RKO (cell line): ENCODE data around the gene FLT1.

Experiments
- DNase-seq: peaks from one replicate; pipeline ENCODE4 v3.0.0-alpha.2; 2016; ENCODE audit warnings: low spot score

The FLT1 gene, protein sequence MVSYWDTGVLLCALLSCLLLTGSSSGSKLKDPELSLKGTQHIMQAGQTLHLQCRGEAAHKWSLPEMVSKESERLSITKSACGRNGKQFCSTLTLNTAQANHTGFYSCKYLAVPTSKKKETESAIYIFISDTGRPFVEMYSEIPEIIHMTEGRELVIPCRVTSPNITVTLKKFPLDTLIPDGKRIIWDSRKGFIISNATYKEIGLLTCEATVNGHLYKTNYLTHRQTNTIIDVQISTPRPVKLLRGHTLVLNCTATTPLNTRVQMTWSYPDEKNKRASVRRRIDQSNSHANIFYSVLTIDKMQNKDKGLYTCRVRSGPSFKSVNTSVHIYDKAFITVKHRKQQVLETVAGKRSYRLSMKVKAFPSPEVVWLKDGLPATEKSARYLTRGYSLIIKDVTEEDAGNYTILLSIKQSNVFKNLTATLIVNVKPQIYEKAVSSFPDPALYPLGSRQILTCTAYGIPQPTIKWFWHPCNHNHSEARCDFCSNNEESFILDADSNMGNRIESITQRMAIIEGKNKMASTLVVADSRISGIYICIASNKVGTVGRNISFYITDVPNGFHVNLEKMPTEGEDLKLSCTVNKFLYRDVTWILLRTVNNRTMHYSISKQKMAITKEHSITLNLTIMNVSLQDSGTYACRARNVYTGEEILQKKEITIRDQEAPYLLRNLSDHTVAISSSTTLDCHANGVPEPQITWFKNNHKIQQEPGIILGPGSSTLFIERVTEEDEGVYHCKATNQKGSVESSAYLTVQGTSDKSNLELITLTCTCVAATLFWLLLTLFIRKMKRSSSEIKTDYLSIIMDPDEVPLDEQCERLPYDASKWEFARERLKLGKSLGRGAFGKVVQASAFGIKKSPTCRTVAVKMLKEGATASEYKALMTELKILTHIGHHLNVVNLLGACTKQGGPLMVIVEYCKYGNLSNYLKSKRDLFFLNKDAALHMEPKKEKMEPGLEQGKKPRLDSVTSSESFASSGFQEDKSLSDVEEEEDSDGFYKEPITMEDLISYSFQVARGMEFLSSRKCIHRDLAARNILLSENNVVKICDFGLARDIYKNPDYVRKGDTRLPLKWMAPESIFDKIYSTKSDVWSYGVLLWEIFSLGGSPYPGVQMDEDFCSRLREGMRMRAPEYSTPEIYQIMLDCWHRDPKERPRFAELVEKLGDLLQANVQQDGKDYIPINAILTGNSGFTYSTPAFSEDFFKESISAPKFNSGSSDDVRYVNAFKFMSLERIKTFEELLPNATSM (N-terminal part only)

DNA sequence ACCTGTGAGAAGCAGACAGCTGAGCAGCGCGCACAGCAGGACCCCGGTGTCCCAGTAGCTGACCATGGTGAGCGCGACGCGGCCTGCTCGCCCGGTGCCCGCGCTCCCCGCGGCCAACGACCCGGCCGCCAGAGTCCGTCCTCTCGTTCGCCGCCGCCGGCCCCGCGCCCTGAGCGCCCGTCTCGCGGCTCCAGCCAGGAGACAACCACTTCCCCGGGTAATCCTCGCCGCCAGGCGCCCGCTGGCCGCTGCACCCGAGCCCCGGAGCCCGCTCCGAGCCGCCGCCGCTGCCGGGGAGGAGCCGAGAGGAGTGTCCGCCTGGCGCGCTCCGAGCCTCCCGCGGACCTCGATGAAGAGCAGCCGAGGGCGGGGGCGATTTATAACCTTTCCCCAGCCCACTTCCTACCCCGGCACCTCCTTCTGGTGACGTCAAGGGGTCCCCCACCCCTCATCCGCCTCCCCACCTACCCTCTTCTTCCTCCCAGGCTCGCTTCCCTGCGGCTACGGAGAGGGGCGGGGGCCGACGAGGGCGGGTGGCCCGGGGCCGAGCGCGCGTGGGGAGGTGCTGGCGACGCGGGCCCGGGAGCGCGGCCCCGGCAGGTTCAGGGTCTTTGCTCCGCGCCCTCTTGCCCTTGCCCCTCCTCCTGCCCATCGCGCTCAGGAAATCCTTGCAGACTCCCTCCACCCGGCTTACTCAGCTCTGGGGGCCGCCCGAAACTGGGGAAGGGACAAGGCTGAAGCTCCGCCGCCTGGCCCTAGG, at the start of gene FLT1:
Gene FLT1 (minus strand): TSS at position 351 of the 760 bp plus-strand sequence. CDS start 285 bp downstream, at position 66.
- DNase-seq = no peak

DNA sequence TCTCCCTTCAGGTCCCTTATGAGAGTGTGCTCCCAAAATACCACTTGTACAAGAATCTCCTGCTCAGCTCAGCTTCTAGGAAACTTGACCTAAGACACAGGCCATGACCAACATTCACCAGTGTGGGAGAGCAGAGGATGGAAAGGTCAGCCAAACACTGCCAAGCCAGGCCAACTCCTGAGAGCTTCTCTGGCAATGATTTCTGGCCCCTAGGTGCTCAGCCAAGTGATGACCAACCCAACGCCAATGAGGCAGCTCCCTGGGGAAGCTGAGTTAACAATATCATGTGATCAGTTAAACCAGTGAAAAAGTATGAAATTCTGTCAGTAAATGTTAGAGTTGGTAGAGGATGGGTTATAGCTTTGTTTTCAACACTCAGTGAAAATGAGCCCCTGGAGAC, 49.1 kb upstream of the FLT1 start:
- no peak for DNase-seq

DNA sequence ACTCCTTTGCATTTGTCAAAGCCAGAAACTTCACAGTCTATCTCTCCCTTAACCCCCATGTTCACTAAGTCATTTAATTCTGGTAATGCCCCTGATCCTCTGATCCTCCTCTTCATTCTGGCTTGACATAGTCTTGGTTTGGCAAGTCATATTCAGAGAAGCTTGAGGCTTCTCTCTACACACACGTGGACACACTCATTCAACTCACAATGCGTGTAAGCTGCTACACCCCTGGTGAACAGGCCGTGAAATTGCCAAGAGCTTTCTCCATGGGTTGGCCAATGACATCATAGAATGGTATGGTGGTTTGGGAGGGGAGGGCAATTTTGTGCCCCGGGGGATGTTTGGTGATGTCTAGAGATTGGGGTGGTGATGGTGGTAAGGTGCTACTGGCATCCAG, 47.9 kb upstream of the FLT1 start:
- no peak for DNase-seq

DNA sequence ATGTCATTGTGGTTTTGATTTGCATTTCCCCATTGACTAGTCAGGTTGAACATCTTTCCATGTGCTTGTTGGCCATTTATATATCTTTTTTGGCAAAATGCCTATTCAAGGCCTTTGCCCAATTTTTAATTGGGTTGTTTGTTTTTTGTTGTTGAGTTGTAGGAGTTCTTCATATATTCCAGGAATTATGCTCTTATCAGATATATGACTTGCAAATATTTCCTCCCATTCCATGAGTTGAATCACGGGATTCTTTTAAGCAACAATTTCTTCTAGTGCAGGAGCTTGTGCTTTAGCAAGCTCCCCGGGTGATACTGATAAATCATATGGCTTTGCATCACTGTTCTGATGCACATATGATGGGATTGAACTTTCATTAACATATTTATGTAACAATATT, 47.0 kb upstream of the FLT1 start:
- no peak for DNase-seq

DNA sequence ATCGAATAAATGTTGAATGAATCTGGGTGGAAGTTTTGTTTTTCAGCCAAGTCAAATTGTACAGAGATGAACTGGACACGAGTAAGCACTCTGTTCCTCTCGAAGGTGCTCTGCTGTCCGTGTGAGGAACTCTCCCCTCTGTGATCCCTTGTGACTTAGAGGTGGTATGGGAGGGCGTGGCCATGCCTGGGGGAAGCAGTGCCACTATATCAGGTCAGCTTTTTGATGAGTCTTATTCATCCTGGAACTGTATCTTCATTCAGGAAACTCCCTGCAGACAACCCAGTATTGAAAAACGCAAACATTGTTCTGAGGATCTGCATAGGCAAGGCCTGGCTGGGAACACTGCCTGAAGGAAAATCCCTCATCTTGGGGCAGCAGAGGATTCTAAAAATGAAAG, 45.7 kb upstream of the FLT1 start:
- DNase-seq = no peak

DNA sequence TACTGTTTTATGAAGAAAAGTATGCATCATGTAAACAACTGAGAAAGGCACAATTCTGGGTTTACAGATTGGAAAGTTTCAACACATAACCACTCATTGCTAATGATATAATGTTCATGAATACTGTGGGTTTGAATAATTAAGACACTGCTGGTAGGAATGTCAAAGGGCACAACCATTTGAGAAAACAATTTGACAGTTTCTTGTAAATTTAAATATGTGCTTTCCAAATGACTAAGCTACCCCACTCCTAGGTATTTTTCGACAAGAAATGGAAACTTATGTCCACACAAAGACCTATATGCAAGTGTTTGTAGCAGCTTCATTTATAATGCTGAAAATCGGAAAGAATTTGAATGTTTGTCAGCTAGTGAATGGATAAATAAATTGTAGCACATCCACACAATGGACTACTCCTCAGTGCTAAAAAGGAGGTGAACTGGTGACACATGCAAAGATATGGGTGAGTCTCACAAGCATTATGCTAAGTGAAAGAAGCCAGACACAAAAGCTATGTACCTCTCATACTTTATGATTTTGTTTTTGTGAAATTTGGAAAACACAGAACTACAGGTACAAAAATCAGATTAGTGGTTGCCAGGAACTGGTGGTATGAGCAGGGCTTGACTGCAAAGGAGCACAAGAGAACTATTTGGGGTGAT, 44.8 kb upstream of the FLT1 start:
- DNase-seq = no peak

DNA sequence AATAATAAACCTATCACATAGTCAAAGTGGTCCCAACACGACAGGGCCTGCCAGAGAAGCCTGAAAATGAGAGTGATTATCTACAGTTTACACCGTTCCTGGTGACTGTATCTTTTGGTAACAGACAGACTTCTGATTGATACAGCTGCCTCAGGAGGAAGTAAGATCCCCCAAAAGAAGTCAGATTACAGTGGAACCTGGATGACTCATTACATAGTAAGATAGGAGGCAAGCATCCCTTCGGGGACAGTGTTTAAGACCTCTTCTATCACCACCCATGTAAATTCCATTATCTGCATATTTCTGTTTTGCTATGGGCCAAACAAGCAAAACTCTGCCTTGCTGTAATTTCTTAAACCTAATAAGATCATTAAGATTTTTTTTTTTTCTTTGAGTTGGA, 44.0 kb upstream of the FLT1 start:
- no peak for DNase-seq

DNA sequence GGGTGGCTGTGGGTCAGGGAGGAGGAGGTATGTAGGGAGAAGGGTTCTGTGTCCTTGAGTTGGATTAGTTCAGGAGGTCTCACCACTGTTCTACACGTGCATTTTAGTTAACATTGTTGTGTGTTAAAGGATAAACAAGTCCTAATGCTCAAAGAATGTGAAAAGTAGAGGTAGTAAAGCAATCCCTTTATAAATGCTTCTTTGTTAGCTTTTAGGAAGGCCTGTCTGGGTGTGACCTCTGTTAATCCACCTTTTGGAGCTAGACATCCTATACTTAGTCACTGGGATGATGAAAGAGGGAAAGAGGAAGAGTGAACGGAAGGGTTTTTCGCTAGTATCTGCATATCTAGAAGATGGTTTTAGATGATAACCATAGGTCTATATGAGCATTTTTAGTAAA, 42.2 kb upstream of the FLT1 start:
- DNase-seq = no peak

DNA sequence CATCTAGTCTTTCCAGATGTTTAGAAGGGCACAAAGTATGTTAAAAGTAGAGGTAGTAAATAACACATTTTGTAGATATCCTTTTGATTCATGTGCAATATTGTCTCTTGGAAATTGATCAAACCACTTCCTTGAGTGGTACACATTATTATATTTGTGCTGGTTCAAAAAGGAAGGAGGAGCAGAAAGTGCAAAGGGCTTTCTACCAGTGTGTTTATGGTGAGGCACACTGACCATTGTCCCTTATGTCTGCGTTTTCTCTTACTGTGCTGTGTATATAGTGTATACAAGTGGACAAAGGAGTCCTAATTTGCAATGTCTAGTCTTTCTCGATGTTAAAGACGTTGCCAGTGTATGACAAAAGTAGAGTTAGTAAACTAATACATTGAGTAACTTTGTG, 41.4 kb upstream of the FLT1 start:
- no peak for DNase-seq

DNA sequence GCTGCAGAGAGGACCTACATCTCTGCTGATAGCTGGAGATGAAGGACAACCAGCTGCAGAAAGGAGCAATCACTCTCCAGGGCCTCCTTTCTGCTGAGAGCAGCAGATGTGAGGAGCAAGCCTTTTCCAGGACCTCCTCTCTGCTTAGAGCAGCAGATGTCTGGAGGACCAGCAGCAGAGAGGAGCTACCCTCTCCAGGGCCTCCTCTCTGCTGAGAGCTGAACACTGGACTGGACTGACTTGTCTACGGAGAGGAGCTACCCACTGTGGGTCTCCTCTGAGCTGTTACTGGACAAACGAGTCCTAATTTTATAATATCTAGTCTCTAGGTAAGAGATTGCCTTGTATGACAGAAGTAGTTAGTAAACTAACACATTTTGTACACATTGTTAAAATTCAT, 40.8 kb upstream of the FLT1 start:
- no peak for DNase-seq

DNA sequence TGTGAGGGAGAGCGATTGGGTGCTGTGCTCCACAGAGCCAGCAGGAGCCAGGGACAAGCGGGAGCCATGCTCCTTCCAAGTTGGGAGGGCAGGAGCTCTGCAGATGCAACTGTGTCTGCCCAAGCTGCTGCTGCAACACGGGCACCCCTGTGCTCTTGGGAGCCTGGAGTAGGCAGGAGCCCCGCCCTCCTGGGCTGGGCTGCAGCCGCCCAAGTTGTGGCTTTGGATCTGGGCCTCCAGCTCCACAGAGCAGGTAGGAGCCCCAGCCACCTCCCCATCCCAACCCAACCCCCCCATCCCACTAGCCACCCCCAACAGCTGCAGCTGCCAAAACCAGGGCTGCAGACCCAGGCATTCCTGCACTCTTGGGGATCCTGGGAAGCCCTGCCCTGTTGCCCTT, 39.9 kb upstream of the FLT1 start:
- no peak for DNase-seq

DNA sequence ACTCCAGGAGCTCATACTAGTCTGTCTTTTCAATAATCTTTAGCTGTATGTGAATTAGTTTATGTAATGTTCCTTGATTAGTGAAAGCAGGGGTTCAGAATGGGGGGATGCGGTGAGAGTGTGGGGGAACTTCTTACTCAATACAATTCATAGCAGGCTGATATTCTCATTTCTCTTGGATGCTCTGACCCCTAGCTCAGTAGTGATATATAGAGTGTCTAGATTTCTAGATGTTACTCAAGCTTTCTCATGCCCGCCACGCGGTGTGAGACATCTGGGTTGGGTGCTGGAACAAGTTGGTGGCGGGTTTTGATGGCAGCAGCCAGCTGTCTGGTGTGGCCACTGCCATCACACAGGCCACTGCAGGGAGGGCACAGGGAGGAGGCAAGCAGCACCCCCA, 39.3 kb upstream of the FLT1 start:
- no peak for DNase-seq

DNA sequence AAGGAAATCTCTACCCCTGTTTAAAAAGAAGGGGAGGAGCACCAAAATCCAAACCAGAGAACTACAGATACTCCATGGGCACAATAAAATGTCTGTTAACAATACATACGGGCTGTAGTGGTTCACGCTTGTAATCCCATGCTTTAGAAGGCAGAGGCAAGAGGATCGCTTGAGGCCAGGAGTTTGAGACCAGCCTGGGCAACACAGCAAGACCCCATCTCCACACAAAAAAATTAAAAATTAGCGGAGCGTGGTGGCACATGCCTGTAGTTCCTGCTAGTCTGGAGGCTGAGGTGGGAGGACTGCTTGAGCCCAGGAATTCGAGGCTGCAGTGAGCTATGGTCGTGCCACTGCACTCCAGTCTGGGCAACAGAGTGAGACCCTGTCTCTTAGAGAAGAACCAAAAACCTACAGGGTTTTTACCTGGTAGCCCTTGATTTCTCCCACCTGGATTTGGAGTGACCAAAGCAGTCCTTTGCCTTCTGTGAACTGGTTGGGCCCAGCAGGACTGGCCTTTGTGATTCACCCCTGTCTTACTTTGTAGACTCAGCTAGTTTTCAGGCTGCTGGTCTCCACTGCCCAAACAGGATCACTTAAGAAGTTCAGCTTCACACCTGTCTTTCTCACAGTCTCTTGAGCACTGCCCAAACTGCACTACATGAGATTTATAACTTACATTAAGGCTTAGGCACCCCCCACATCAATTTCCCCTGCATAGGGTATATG, 38.7 kb upstream of the FLT1 start:
- DNase-seq = no peak

DNA sequence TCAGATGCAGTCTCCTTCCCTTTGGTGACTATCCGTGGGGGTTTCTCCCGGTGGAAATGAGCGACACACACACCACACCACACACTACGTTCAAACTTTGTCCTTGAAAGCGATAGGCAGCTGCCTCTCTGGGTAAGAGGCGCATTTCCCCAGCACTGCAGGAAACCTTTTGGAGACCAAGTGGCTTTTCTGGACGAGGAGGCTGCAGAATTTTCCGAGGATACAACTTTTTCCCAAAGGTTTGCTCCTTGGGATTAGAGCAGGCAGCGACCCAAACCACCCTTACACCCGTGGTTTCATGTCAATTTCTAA, 38.2 kb upstream of the FLT1 start:
- no peak for DNase-seq

DNA sequence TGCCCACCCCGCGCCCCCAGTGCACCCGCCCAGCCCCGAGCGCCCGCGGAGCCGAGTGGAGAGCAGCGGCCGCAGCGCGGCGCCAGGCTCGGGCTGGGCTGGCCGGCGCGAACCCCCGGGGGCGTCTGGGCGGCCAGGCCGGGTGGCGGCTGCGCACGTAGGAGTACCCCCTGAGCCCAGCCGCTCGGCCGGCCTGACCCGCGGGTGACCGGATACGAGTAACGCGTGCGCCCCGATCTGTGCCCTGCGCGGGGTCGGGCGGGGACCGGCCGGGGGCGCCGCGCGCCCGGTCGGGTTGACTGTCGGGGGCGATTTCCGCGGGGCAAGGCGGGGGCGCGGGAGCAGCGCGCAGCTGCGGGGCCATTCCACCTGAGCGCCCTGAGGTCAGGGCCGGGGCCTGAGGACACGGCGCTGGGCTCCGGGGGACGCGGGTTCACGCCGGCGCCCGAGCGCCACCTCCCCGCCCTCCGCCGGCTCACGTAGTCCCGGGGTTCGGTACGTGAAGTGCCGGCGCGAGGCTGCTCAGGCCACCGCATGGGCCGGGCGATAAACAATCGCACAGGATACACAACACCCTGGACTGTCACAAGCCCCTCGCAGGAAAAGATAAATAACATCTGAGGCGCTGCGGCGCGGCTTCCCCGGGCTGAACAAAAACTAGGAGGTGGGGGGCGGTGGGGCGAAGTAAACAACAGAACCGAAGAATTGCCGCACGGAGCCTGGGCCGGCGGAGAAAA, 37.6 kb upstream of the FLT1 start:
- no peak for DNase-seq

DNA sequence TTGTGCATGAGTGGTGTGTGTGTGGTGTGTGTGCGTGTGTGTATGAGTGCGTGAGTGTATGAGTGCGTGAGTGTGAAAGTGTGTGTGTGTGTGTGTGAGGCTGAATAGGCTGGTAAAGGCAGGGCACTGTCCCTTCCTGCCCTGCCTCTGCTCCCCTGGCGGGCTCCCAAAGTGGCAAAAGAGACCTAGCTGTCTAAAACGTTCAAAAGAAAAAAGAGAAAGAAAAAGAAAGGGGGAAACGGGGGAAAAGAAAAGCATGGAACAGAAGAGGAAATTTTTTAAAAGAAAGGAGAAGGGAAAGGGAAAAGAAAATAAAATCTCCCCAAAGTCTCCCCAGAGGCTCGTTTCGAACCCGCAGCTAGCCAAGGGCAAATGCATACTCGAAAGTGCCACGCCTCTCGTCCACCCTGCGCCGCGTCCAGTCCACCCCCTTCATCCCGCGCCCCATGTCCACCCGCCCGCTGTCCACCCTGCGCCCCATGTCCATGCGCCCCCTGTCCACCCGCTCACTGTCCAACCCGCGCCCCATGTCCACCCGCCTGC, 37.0 kb upstream of the FLT1 start:
- DNase-seq = no peak

DNA sequence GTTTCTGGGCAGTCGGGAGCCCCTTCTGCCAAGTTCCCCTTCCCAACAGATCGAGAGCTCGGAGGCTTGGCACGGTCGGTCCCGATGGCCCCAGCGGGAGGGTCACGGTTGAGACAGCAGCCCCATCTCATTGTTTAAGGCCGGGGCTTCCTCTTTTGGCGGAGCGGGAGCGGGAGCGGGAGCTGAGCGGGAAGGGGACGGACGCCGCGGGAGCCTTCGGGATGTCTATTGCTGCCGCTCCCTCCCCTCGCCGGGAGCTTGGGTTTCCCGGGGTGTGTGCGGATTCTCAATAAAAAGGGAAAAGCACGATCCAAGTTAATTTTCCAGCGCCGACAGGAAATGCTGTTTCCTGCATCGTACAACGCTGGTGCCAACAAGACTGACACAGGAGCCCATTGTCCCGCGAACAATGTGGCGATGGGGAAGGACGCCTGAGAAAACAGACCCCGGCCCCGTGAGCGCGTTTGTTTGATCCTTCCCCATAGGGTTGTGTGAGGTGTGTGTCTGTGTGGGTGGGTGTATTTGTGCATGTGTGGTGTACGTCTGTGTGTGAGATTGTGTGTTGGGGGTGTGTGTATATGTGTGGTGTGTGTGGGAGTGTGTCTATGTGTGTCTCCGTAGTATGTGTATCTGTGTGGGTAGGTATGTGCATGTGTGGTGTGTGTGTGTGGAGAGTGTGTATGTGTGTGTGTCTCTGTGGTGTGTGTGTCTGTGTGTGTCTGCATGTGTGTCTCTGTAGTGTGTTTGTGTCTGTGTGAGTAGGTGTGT, 36.3 kb upstream of the FLT1 start:
- DNase-seq = no peak

DNA sequence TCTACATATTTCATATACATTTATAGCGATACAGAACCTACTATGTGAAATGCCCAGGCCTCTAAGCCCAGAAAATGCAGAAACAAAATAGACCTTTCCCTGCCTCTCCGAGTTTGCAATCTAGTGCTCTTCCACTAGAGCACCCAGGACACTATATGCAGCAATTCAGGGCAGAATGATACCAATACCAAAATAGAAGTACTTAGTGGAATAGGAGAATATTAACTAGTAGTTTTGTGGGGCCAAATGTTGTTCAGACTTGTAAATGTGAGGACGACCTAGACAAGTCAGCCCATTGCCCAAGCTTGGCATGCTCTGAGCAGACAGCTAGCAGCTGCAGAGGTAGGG, 35.8 kb upstream of the FLT1 start:
- no peak for DNase-seq

DNA sequence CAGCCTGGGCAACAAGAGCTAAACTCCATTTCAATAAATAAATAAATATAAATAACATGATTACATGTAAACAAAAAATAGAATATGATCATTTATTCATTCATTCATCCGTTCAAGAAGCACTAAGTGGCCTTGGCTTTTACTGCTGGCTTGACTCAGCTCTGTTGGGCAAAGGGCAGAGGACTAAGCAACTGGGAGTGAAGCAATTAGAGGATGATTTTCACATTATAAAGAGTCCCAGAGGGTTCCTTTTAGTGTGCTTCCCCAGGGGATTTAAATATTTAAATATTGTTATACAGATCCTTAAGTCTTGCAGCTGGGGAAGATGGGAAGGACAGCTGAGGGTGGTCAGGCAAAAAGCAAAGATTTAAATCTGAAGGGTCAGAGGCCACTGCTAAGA, 34.9 kb upstream of the FLT1 start:
- no peak for DNase-seq
